ENCODE results near the gene DNAH17.

- TF ChIP-seq CTCF (CRISPR knock-in tag; IDR thresholded peaks at IDR 0.05) = no peak
- TF ChIP-seq FOXP4 (CRISPR knock-in tag; IDR thresholded peaks at IDR 0.05) = no peak
- TF ChIP-seq HMGXB3 (CRISPR knock-in tag; IDR thresholded peaks at IDR 0.05; ENCODE audit: borderline replicate concordance) = no peak
- no peak for TF ChIP-seq ZHX1 (CRISPR knock-in tag; IDR thresholded peaks at IDR 0.05; ENCODE audit: low read depth)
- TF ChIP-seq ZNF674 (CRISPR knock-in tag; IDR thresholded peaks at IDR 0.05; ENCODE audit: low read depth) = no peak
- no peak for TF ChIP-seq MZF1 (CRISPR knock-in tag; IDR thresholded peaks at IDR 0.05; ENCODE audit: borderline replicate concordance)
- no peak for TF ChIP-seq PLRG1 (conservative IDR thresholded peaks at IDR 0.05)
- TF ChIP-seq SIN3A (IDR thresholded peaks at IDR 0.05; ENCODE audit: borderline replicate concordance, low read depth, low read length) = no peak
- TF ChIP-seq DMTF1 (CRISPR knock-in tag; IDR thresholded peaks at IDR 0.05) = no peak
- no peak for TF ChIP-seq ZNF263 (CRISPR knock-in tag; IDR thresholded peaks at IDR 0.05)
- TF ChIP-seq TRIM24 (CRISPR knock-in tag; IDR thresholded peaks at IDR 0.05) = no peak
- TF ChIP-seq FOXM1 (CRISPR knock-in tag; IDR thresholded peaks at IDR 0.05) = no peak
- no peak for TF ChIP-seq ZMAT5 (CRISPR knock-in tag; IDR thresholded peaks at IDR 0.05; ENCODE audit: borderline replicate concordance, low read depth)
- no peak for TF ChIP-seq ZFP1 (CRISPR knock-in tag; IDR thresholded peaks at IDR 0.05)
Observed at GRCh38 chr17:78466786-78467715, 110.1 kb downstream of the DNAH17 start.

All from HepG2 (cell line).